ENCODE results near the gene KCNAB1.
A peak's percentile ranks its signal among the peaks of the same experiment; 100 is the strongest.

KCNAB1 gene

GRCh38 chr3:156149876-156150275, 29.5 kb downstream of the KCNAB1 start:
- TF ChIP-seq POLR2A (IDR thresholded peaks at IDR 0.05; ENCODE audit: low read length) (no peak), GATA1 (IDR thresholded peaks at IDR 0.05; ENCODE audit: low read depth, low read length) (no peak)
- no peak for DNase-seq

GRCh38 chr3:156150434-156151066, 30.2 kb downstream of the KCNAB1 start:
- DNase-seq, result peak; percentile 26 to 62

GRCh38 chr3:156151824-156152428, 31.5 kb downstream of the KCNAB1 start:
- TF ChIP-seq POLR2A (IDR thresholded peaks at IDR 0.05; ENCODE audit: low read length) (no peak), GATA1 (IDR thresholded peaks at IDR 0.05; ENCODE audit: low read depth, low read length) (no peak)

More at GRCh38 chr3:156150434-156151066, 30.2 kb downstream of the KCNAB1 start:
- TF ChIP-seq GATA1 (IDR thresholded peaks at IDR 0.05; ENCODE audit: low read depth, low read length), result no peak
- no peak for TF ChIP-seq POLR2A (IDR thresholded peaks at IDR 0.05; ENCODE audit: low read length)

GRCh38 chr3:156158656-156159295, 38.4 kb downstream of the KCNAB1 start:
- DNase-seq, result no peak
- TF ChIP-seq GATA1 (IDR thresholded peaks at IDR 0.05; ENCODE audit: low read depth, low read length), result no peak
- no peak for TF ChIP-seq POLR2A (IDR thresholded peaks at IDR 0.05; ENCODE audit: low read length)

More at GRCh38 chr3:156151824-156152428, 31.5 kb downstream of the KCNAB1 start:
- peak; percentile 59 to 70 for DNase-seq

- no peak for DNase-seq
- TF ChIP-seq GATA1 (IDR thresholded peaks at IDR 0.05; ENCODE audit: low read depth, low read length), result no peak
- no peak for TF ChIP-seq POLR2A (IDR thresholded peaks at IDR 0.05; ENCODE audit: low read length)
These were observed 40.3 kb downstream of the KCNAB1 start for GRCh38 chr3:156160647-156161046.

- no peak for TF ChIP-seq GATA1 (IDR thresholded peaks at IDR 0.05; ENCODE audit: low read depth, low read length)
- TF ChIP-seq POLR2A (IDR thresholded peaks at IDR 0.05; ENCODE audit: low read length), result no peak
- DNase-seq, result no peak
These were observed 40.8 kb downstream of the KCNAB1 start for GRCh38 chr3:156161172-156161571.

GRCh38 chr3:156163848-156164247, 43.5 kb downstream of the KCNAB1 start:
- no peak for TF ChIP-seq POLR2A (IDR thresholded peaks at IDR 0.05; ENCODE audit: low read length)
- no peak for TF ChIP-seq GATA1 (IDR thresholded peaks at IDR 0.05; ENCODE audit: low read depth, low read length)
- no peak for DNase-seq

- no peak for DNase-seq
- no peak for TF ChIP-seq GATA1 (IDR thresholded peaks at IDR 0.05; ENCODE audit: low read depth, low read length)
- TF ChIP-seq POLR2A (IDR thresholded peaks at IDR 0.05; ENCODE audit: low read length), result no peak
These were observed 46.4 kb downstream of the KCNAB1 start for GRCh38 chr3:156166808-156167207.

GRCh38 chr3:156170571-156170970, 50.2 kb downstream of the KCNAB1 start:
- TF ChIP-seq GATA1 (IDR thresholded peaks at IDR 0.05; ENCODE audit: low read depth, low read length) (no peak), POLR2A (IDR thresholded peaks at IDR 0.05; ENCODE audit: low read length) (no peak)
- DNase-seq, result no peak

- DNase-seq, result no peak
- TF ChIP-seq GATA1 (IDR thresholded peaks at IDR 0.05; ENCODE audit: low read depth, low read length), result no peak
- TF ChIP-seq POLR2A (IDR thresholded peaks at IDR 0.05; ENCODE audit: low read length), result no peak
These were observed 51.2 kb downstream of the KCNAB1 start for GRCh38 chr3:156171281-156172267.

- no peak for TF ChIP-seq GATA1 (IDR thresholded peaks at IDR 0.05; ENCODE audit: low read depth, low read length)
- no peak for TF ChIP-seq POLR2A (IDR thresholded peaks at IDR 0.05; ENCODE audit: low read length)
- DNase-seq, result no peak
These were observed 52.2 kb downstream of the KCNAB1 start for GRCh38 chr3:156172536-156172935.

- DNase-seq, result no peak
- TF ChIP-seq GATA1 (IDR thresholded peaks at IDR 0.05; ENCODE audit: low read depth, low read length) (no peak), POLR2A (IDR thresholded peaks at IDR 0.05; ENCODE audit: low read length) (no peak)
These were observed 54.0 kb downstream of the KCNAB1 start for GRCh38 chr3:156174229-156174847.

GRCh38 chr3:156175570-156175969, 55.2 kb downstream of the KCNAB1 start:
- DNase-seq, result no peak
- TF ChIP-seq POLR2A (IDR thresholded peaks at IDR 0.05; ENCODE audit: low read length) (no peak), GATA1 (IDR thresholded peaks at IDR 0.05; ENCODE audit: low read depth, low read length) (no peak)

All from erythroblast (primary cell).